H9 (cell line): Measurements from ENCODE around the gene DISP3. TPM values are rescaled to one million over a fixed set of nuclear protein-coding genes. Genes with fewer than 3 reads are reported as not detected.

Source experiments
- DNase-seq: peaks from one replicate; pipeline ENCODE4 v3.0.0-alpha.2; 2017
- H2AFZ ChIP-seq: one replicate; pipeline ENCODE4 v1.6.1; 2013; ENCODE audit warnings: mild to moderate bottlenecking, low read length, control low read depth, moderate library complexity
- H2AK5ac ChIP-seq: 2 replicates; pipeline ENCODE4 v1.6.1; 2013; ENCODE audit warnings: low read length, control low read depth, mixed read lengths; ENCODE audit not compliant: insufficient read length
- H2BK120ac ChIP-seq: one replicate; pipeline ENCODE4 v1.6.1; 2013; ENCODE audit warnings: low read depth, mild to moderate bottlenecking, low read length, control low read depth, inconsistent platforms; ENCODE audit not compliant: poor library complexity, severe bottlenecking
- H2BK12ac ChIP-seq: 2 replicates; pipeline ENCODE4 v1.6.1; 2013; ENCODE audit warnings: low read length, control low read depth, mixed read lengths, low read depth; ENCODE audit not compliant: insufficient read length
- H2BK15ac ChIP-seq: 2 replicates; pipeline ENCODE4 v1.6.1; 2013; ENCODE audit warnings: low read depth, low read length, control low read depth
- H2BK20ac ChIP-seq: one replicate; pipeline ENCODE4 v1.6.1; 2013; ENCODE audit warnings: low read depth, mild to moderate bottlenecking, low read length, control low read depth, inconsistent platforms; ENCODE audit not compliant: poor library complexity, severe bottlenecking
- H2BK5ac ChIP-seq: 2 replicates; pipeline ENCODE4 v1.6.1; 2013; ENCODE audit warnings: low read length, control low read depth, mixed read lengths; ENCODE audit not compliant: insufficient read length
- H3K14ac ChIP-seq: 2 replicates; pipeline ENCODE4 v1.6.1; 2013; ENCODE audit warnings: low read length, control low read depth; ENCODE audit not compliant: insufficient read depth
- H3K18ac ChIP-seq: 2 replicates; pipeline ENCODE4 v1.6.1; 2013; ENCODE audit warnings: low read depth, mild to moderate bottlenecking, mixed read lengths, low read length, control low read depth; ENCODE audit not compliant: insufficient read length
- H3K23ac ChIP-seq: 2 replicates; pipeline ENCODE4 v1.6.1; 2013; ENCODE audit warnings: low read length, control low read depth, mixed read lengths, low read depth; ENCODE audit not compliant: insufficient read length
- H3K23me2 ChIP-seq: 2 replicates; pipeline ENCODE4 v1.6.1; 2013; ENCODE audit warnings: low read depth, mild to moderate bottlenecking, mixed read lengths, low read length, control low read depth; ENCODE audit not compliant: insufficient read length, poor library complexity, severe bottlenecking
- H3K27ac ChIP-seq: 2 replicates; pipeline ENCODE4 v1.5.1; 2013; ENCODE audit warnings: low read length, control low read depth, mixed read lengths, low read depth; ENCODE audit not compliant: insufficient read length
- H3K27me3 ChIP-seq: 2 replicates; pipeline ENCODE4 v1.6.1; 2013; ENCODE audit warnings: low read length, control low read depth, inconsistent platforms; ENCODE audit not compliant: insufficient read depth
- H3K4ac ChIP-seq: 2 replicates; pipeline ENCODE4 v1.6.1; 2013; ENCODE audit warnings: low read depth, mild to moderate bottlenecking, control low read depth, inconsistent platforms, low read length, moderate library complexity
- H3K4me1 ChIP-seq: 2 replicates; pipeline ENCODE4 v1.6.1; 2013; ENCODE audit warnings: low read length, control low read depth, inconsistent platforms; ENCODE audit not compliant: insufficient read depth
- H3K4me2 ChIP-seq: 2 replicates; pipeline ENCODE4 v1.6.1; 2013; ENCODE audit warnings: low read length, control low read depth, mixed read lengths; ENCODE audit not compliant: insufficient read length, insufficient read depth
- H3K56ac ChIP-seq: 2 replicates; pipeline ENCODE4 v1.6.1; 2013; ENCODE audit warnings: low read depth, mild to moderate bottlenecking, mixed read lengths, low read length, control low read depth; ENCODE audit not compliant: insufficient read length
- H3K79me1 ChIP-seq: 2 replicates; pipeline ENCODE4 v1.6.1; 2013; ENCODE audit warnings: low read depth, mild to moderate bottlenecking, moderate library complexity, low read length, control low read depth, inconsistent platforms; ENCODE audit not compliant: insufficient read depth, poor library complexity, severe bottlenecking
- H3K79me2 ChIP-seq: 2 replicates; pipeline ENCODE4 v1.6.1; 2013; ENCODE audit warnings: low read length, control low read depth, inconsistent platforms; ENCODE audit not compliant: insufficient read depth
- H3K9ac ChIP-seq: 2 replicates; pipeline ENCODE4 v1.6.1; 2013; ENCODE audit warnings: low read length, control low read depth, mixed read lengths; ENCODE audit not compliant: insufficient read length; ENCODE audit errors: extremely low read depth
- H3K9me3 ChIP-seq: one replicate; pipeline ENCODE4 v1.6.1; 2013; ENCODE audit warnings: low read depth, low read length, inconsistent platforms; ENCODE audit not compliant: control insufficient read depth
- H3T11ph ChIP-seq: one replicate; pipeline ENCODE4 v1.6.1; 2013; ENCODE audit warnings: mild to moderate bottlenecking, low read length, control low read depth, inconsistent platforms
- H4K20me1 ChIP-seq: one replicate; pipeline ENCODE4 v1.6.1; 2013; ENCODE audit not compliant: control insufficient read depth, insufficient read length, insufficient read depth
- H4K5ac ChIP-seq: 2 replicates; pipeline ENCODE4 v1.6.1; 2013; ENCODE audit warnings: low read depth, mild to moderate bottlenecking, mixed read lengths, low read length, control low read depth; ENCODE audit not compliant: insufficient read length
- H4K8ac ChIP-seq: replicated peaks from 2 replicates; pipeline ENCODE4 v1.6.1; 2013; ENCODE audit warnings: low read length, control low read depth, mixed read lengths, low read depth; ENCODE audit not compliant: insufficient read length
- H4K91ac ChIP-seq: 2 replicates; pipeline ENCODE4 v1.6.1; 2013; ENCODE audit warnings: low read depth, mild to moderate bottlenecking, moderate library complexity, mixed read lengths, low read length, control low read depth; ENCODE audit not compliant: insufficient read length
- H3K27ac Mint-ChIP-seq, 3 experiments: 2 replicates in 2 of 3; 3 replicates in 1 of 3; pipeline ENCODE4 v1.8.0; 2020 to 2021; ENCODE audit warnings: mixed read lengths in 3 of 3, mild to moderate bottlenecking in 1 of 3, moderate library complexity in 1 of 3
- H3K27me3 Mint-ChIP-seq: 2 replicates; pipeline ENCODE4 v1.8.0; 2021; ENCODE audit warnings: low read depth, mild to moderate bottlenecking, moderate library complexity, mixed read lengths
- H3K36me3 Mint-ChIP-seq, 3 experiments: 2 replicates in 2 of 3; 3 replicates in 1 of 3; pipeline ENCODE4 v1.8.0; 2020 to 2021; ENCODE audit warnings: low read depth in 3 of 3, mixed read lengths in 3 of 3; ENCODE audit not compliant: insufficient read depth in 1 of 3
- H3K4me1 Mint-ChIP-seq, 2 experiments: 2 replicates each; pipeline ENCODE4 v1.8.0; 2020; ENCODE audit warnings: mixed read lengths in 2 of 2
- H3K4me3 Mint-ChIP-seq, 2 experiments: 2 replicates in 1 of 2; 3 replicates in 1 of 2; pipeline ENCODE4 v1.8.0; 2020 to 2021; ENCODE audit warnings: mild to moderate bottlenecking in 2 of 2, mixed read lengths in 2 of 2, moderate library complexity in 1 of 2
- H3K9me3 Mint-ChIP-seq, 2 experiments: 2 replicates in 1 of 2; 3 replicates in 1 of 2; pipeline ENCODE4 v1.8.0; 2020; ENCODE audit warnings: mild to moderate bottlenecking in 2 of 2, mixed read lengths in 2 of 2, moderate library complexity in 1 of 2
- CTCF ChIP-seq: fragments of 200-600 bp; sonication (generic); conservative IDR thresholded peaks from 3 replicates; pipeline ENCODE4 v1.8.0; 2021; ENCODE audit warnings: antibody characterized with exemption, mild to moderate bottlenecking
- WGBS: extraction: QIAGEN DNeasy Blood & Tissue Kit; methylation state at CpG from one replicate; pipeline ENCODE4 v1.1.7; 2013; ENCODE audit warnings: missing lambda C conversion rate, low lambda C conversion rate, mixed read lengths; ENCODE audit not compliant: insufficient read length; ENCODE audit errors: extremely low coverage; 5-methylcytosine and 5-hydroxymethylcytosine counted together
- total RNA-seq: library from RNA; stranded (reverse); gene quantifications from 2 replicates; pipeline ENCODE4 v1.2.1, GENCODE V29; 2021

The DISP3 gene
- total RNA-seq, 1 experiment from 2014 or later: 3.5 TPM

GRCh38 chr1:11487196-11487751 is 8.3 kb downstream of the DISP3 start:
- no peak overlapping the region for H3K18ac ChIP-seq

More at GRCh38 chr1:11487196-11487751, 8.3 kb downstream of the DISP3 start:
- Histone ChIP-seq H4K20me1 (peaks cover 3% of the 10 kb centered on the region), H2BK5ac (no peak overlapping the region), H2BK20ac (no peak overlapping the region), H3K4ac (no peak overlapping the region), H3K27me3 (no peaks in the 10 kb centered on the region), H3K14ac (0 out of 2 replicates have a peak overlapping the region, but pooled peaks have one; percentile 22), H2BK12ac (no peak overlapping the region), H2BK15ac (no peak overlapping the region), H2BK120ac (no peak overlapping the region), H3K9me3 (no peaks in the 10 kb centered on the region), H3K4me2 (no peak overlapping the region), H3K79me1 (no peaks in the 10 kb centered on the region), H2AK5ac (no peak overlapping the region), H3K27ac (no peak overlapping the region), H4K8ac (no peak overlapping the region), H3T11ph (no peak overlapping the region), H2AFZ (no peak overlapping the region), H3K4me1 (0 out of 2 replicates have a peak, but pooled peaks cover 2% of the 10 kb centered on the region), H3K9ac (no peak overlapping the region), H3K79me2 (no peaks in the 10 kb centered on the region), H3K56ac (no peak overlapping the region), H3K23ac (no peak overlapping the region), H3K23me2 (no peaks in the 10 kb centered on the region), H4K91ac (no peak overlapping the region), H4K5ac (no peak overlapping the region)
- Mint-ChIP-seq H3K27ac (peak overlapping the region in 1 of 3 experiments; percentile 81; a peak in 2 of 7 replicates), H3K9me3 (no peaks in the 10 kb centered on the region), H3K4me3 (no peak overlapping the region), H3K36me3 (no peaks in the 10 kb centered on the region), H3K4me1 (peaks cover 23 to 41% of the 10 kb centered on the region in 2 experiments), H3K27me3 (peaks cover 7% of the 10 kb centered on the region)
- no peak for DNase-seq
- TF ChIP-seq CTCF: no peak
- WGBS: no CpG with 5 or more reads among the region's 10 CpGs
